Stomach (tissue), 4 donors: ENCODE measurements around the gene ARL4D.

Experiments
- EP300 ChIP-seq: sonication (generic); formaldehyde crosslinking; IDR thresholded peaks from one replicate; pipeline ENCODE4 v1.6.1; 2017; ENCODE audit warnings: antibody characterized with exemption
- POLR2A ChIP-seq, 4 donors: fragments of 450-650 bp; IDR thresholded peaks; one replicate each; pipeline ENCODE4 v1.6.1; 2016; ENCODE audit warnings: antibody characterized with exemption in 4 of 4, control low read depth in 2 of 4, mild to moderate bottlenecking in 1 of 4, moderate library complexity in 1 of 4
- POLR2AphosphoS5 ChIP-seq, 3 donors: sonication (generic); formaldehyde crosslinking; IDR thresholded peaks; one replicate each; pipeline ENCODE4 v1.6.1; 2016; ENCODE audit warnings: antibody characterized with exemption in 3 of 3
- TF ChIP-seq, protein P1 (sequence below), 7 experiments: fragments of 450-650 bp in 4 of 7; fragments of 200-600 bp in 3 of 7; sonication (generic) in 3 of 7; IDR thresholded peaks; one replicate each; pipeline ENCODE4 v1.5.1; 2016 to 2019; ENCODE audit warnings: antibody characterized with exemption in 7 of 7, control low read depth in 2 of 7, mild to moderate bottlenecking in 1 of 7

DNA sequence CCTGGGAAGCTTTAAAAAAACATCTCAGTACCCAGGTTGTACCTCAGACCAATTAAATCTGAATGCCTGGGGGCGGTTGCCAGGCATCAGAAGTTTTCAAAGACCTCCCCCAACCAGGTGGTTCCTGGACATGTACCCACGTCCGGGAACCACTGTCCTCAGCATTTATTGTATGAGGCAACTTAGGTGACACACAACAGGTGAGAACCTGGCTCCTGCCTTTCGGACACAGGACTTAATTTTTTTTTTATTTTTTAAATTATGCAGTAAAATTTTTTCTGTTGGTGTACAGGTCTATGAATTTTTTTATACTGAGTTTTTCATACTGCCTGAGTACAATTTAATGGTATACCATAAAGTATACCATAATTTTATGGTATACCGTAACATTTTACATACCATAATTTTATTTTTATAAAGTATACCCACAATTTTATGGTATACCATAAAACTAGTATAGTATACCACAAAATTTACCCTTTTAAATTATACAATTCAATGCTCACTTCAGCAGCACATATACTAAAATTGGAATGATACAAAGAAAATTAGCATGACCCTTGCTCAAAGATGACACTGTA lies 46.3 kb downstream of the ARL4D start:
- TF ChIP-seq, protein P1, sequence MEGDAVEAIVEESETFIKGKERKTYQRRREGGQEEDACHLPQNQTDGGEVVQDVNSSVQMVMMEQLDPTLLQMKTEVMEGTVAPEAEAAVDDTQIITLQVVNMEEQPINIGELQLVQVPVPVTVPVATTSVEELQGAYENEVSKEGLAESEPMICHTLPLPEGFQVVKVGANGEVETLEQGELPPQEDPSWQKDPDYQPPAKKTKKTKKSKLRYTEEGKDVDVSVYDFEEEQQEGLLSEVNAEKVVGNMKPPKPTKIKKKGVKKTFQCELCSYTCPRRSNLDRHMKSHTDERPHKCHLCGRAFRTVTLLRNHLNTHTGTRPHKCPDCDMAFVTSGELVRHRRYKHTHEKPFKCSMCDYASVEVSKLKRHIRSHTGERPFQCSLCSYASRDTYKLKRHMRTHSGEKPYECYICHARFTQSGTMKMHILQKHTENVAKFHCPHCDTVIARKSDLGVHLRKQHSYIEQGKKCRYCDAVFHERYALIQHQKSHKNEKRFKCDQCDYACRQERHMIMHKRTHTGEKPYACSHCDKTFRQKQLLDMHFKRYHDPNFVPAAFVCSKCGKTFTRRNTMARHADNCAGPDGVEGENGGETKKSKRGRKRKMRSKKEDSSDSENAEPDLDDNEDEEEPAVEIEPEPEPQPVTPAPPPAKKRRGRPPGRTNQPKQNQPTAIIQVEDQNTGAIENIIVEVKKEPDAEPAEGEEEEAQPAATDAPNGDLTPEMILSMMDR (IDR thresholded peaks at IDR 0.05) = no peak
- no peak for TF ChIP-seq POLR2A (IDR thresholded peaks at IDR 0.05)
- TF ChIP-seq POLR2AphosphoS5 (IDR thresholded peaks at IDR 0.05) = no peak
- TF ChIP-seq EP300 = no peak
